ENCODE results near the gene CRY2.
A peak's percentile ranks its signal among the peaks of the same experiment; 100 is the strongest.

CRY2 gene

GRCh38 chr11:45917286-45917622 is 70.0 kb downstream of the CRY2 start:
- Mint-ChIP-seq H3K9me3 (no peaks in the 10 kb centered on the region), H3K27me3 (ENCODE audit: low read depth) (peaks cover 12% of the 10 kb centered on the region), H3K36me3 (ENCODE audit: low read depth) (peaks cover 8% of the 10 kb centered on the region), H3K27ac (peak overlapping the region; percentile 96), H3K4me3 (peak overlapping the region; percentile 86), H3K4me1 (ENCODE audit: low read depth) (peaks cover 13% of the 10 kb centered on the region)

DNA sequence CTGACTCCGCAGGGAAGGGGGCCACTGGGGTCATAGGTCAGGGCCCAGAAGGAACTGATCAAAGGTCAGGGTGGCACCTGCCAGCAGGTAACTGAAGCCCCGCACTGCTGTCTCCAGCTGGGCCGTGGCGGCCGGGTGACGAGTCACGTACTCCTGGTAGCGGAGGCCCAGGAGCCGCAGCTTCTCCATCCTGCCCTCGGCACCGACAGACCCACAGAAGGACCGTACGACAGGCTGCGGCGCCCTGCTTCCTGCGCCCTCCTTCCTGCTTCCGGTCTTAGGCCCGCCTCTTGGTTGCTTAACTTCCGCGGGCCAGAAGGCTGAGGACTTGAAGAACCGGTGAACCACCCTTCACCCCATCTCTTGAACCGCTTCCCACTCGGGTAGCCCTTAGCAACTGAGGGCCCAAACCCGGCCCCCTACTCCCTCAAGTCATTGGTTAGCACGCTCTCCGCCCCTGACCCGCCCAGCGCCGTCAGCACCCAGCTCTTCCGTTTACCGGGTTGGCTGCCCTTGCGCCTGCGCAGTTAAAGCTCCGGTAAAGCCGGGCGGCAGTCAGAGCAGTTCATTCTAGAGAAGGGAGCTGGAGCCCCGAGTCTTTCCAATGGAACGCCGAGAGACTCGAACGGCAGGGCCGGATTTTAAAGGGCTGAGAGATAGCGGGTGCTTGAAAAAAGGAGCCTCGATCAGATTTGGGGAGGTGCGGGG is 70.5 kb downstream of the CRY2 start, which contains the start of gene PEX16:
TSS of gene PEX16 (minus strand) at position 255 of the 708 bp plus-strand sequence. CDS start at position 189, 66 bp downstream.
- Mint-ChIP-seq H3K4me3 (peak within 1 kb of the TSS; percentile 86), H3K27ac (peak within 1 kb of the TSS; percentile 96), H3K4me1 (ENCODE audit: low read depth) (peaks cover 13% of the 10 kb centered on the region), H3K27me3 (ENCODE audit: low read depth) (peaks cover 12% of the 10 kb centered on the region), H3K9me3 (no peaks in the 10 kb centered on the region), H3K36me3 (ENCODE audit: low read depth) (peaks cover 8% of the 10 kb centered on the region)

- Mint-ChIP-seq H3K27ac (peak overlapping the region; percentile 96), H3K4me1 (ENCODE audit: low read depth) (peaks cover 16% of the 10 kb centered on the region), H3K9me3 (no peaks in the 10 kb centered on the region), H3K36me3 (ENCODE audit: low read depth) (peaks cover 8% of the 10 kb centered on the region), H3K4me3 (peak overlapping the region; percentile 86), H3K27me3 (ENCODE audit: low read depth) (peaks cover 16% of the 10 kb centered on the region)
Observed at GRCh38 chr11:45918331-45918941, 71.2 kb downstream of the CRY2 start.

DNA sequence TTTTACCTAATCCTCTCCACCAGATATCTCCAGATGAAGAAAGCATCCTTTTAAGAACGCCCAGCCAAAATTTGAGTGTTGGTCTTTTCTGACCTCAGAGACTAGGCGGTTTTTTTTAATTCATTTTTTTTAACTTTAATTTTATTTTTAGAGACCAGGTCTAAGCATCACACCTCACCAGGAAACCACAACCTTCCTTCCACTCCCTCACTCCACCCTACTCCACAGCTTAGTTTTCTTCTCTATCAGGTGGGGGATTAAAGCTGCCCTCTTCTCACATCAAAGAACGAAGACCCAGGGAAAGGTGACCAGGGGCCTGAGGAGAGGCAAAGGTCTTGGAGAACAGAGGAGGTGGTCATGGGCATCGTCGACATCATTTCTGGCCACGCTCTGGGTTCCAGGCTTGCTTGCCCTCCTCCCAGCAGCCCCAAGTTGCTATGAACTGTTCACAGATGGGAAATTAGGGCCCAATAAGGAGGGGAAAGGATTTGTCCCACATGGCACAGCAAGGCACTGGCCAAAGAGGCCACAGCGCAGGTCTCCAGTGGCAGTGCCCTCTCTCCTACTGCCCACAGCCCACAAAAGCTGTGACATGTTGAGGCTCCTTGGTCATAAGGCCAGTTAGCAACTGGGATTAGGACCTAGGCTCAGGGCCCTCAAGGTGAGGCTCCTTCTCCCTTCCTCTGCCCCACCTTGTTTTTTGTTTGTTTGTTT is 71.8 kb downstream of the CRY2 start:
- peaks cover 21% of the 10 kb centered on the region for H3K27me3 Mint-ChIP-seq (ENCODE audit: low read depth)
- H3K9me3 Mint-ChIP-seq: no peaks in the 10 kb centered on the region
- peaks cover 16% of the 10 kb centered on the region for H3K4me1 Mint-ChIP-seq (ENCODE audit: low read depth)
- H3K4me3 Mint-ChIP-seq: peak overlapping the region; percentile 86
- peak overlapping the region; percentile 96 for H3K27ac Mint-ChIP-seq
- H3K36me3 Mint-ChIP-seq (ENCODE audit: low read depth): peaks cover 8% of the 10 kb centered on the region

- Mint-ChIP-seq H3K27ac (no peak overlapping the region), H3K4me1 (ENCODE audit: low read depth) (peaks cover 17% of the 10 kb centered on the region), H3K27me3 (ENCODE audit: low read depth) (peaks cover 29% of the 10 kb centered on the region), H3K36me3 (ENCODE audit: low read depth) (peaks cover 7% of the 10 kb centered on the region), H3K9me3 (no peaks in the 10 kb centered on the region), H3K4me3 (peak overlapping the region; percentile 86)
Observed at GRCh38 chr11:45919806-45920530, 72.7 kb downstream of the CRY2 start.

GRCh38 chr11:45920531-45921477 is 73.5 kb downstream of the CRY2 start:
- Mint-ChIP-seq H3K36me3 (ENCODE audit: low read depth) (peaks cover 7% of the 10 kb centered on the region), H3K4me3 (peak overlapping the region; percentile 58), H3K9me3 (no peaks in the 10 kb centered on the region), H3K4me1 (ENCODE audit: low read depth) (peaks cover 17% of the 10 kb centered on the region), H3K27me3 (ENCODE audit: low read depth) (peaks cover 31% of the 10 kb centered on the region), H3K27ac (no peak overlapping the region)

DNA sequence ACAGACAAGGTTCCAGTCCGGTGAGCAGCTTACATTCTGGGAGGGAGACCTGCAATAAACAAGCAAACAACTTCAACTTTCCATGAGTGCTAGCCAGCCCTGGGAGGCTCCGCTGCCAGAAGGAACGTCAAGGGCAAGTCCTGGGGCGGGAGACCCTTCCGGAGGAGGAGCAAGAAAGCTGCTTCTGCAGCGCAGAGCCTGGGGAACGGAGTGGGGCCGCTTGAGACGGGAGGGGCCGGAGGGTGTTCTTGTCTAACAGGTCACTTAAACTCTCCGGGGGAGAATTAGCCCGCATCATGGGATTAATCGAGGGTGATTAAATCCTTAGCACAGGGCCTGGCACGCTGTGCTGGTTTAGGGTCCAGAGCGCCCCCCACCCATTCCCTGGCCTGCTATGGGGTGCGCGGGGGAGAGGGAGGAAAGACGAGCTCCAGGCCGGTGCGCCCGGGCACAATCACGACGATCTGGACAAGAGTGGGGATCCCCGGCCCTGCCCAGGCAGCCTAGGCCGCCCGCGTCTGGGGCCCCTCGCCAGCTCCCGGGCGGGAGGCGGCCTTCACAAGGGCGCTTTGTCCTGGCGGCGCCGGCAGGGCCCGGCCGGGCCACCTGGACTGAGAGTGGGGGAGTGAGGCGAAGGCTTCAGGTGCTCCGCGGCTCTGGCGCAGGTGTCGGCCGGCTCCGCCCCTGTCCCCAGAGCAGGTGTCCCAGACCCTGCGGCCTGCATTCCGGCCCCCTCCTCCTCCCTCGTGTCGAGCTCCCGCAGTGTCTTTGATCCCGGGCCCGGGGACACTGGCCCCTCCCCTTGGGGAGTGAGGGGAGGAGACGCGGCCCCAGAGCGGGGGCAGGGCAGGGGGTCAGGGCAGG is 74.5 kb downstream of the CRY2 start:
- H3K9me3 Mint-ChIP-seq: no peaks in the 10 kb centered on the region
- H3K27me3 Mint-ChIP-seq (ENCODE audit: low read depth): peaks cover 31% of the 10 kb centered on the region
- peak overlapping the region; percentile 58 for H3K4me3 Mint-ChIP-seq
- peaks cover 9% of the 10 kb centered on the region for H3K4me1 Mint-ChIP-seq (ENCODE audit: low read depth)
- peaks cover 3% of the 10 kb centered on the region for H3K36me3 Mint-ChIP-seq (ENCODE audit: low read depth)
- no peak overlapping the region for H3K27ac Mint-ChIP-seq

- Mint-ChIP-seq H3K27ac (no peak within 1 kb of the TSS), H3K36me3 (ENCODE audit: low read depth) (peaks cover 3% of the 10 kb centered on the region), H3K27me3 (ENCODE audit: low read depth) (peaks cover 31% of the 10 kb centered on the region), H3K4me1 (ENCODE audit: low read depth) (peaks cover 7% of the 10 kb centered on the region), H3K9me3 (no peaks in the 10 kb centered on the region), H3K4me3 (peak within 1 kb of the TSS; percentile 58)
Observed at GRCh38 chr11:45922425-45923082, 75.3 kb downstream of the CRY2 start, which contains the start of gene LARGE2. Gene LARGE2 (plus strand): TSS chr11:45922656. CDS start chr11:45922883, 227 bp downstream.

- H3K27me3 Mint-ChIP-seq (ENCODE audit: low read depth): peaks cover 31% of the 10 kb centered on the region
- H3K27ac Mint-ChIP-seq: peak overlapping the region; percentile 11
- H3K36me3 Mint-ChIP-seq (ENCODE audit: low read depth): peaks cover 3% of the 10 kb centered on the region
- H3K4me1 Mint-ChIP-seq (ENCODE audit: low read depth): peaks cover 6% of the 10 kb centered on the region
- H3K9me3 Mint-ChIP-seq: no peaks in the 10 kb centered on the region
- H3K4me3 Mint-ChIP-seq: peak overlapping the region; percentile 42
Observed at GRCh38 chr11:45924036-45924915, 77.0 kb downstream of the CRY2 start.

GRCh38 chr11:45924927-45925326 is 77.7 kb downstream of the CRY2 start:
- Mint-ChIP-seq H3K27ac (no peak overlapping the region), H3K4me1 (ENCODE audit: low read depth) (peaks cover 9% of the 10 kb centered on the region), H3K9me3 (no peaks in the 10 kb centered on the region), H3K27me3 (ENCODE audit: low read depth) (peaks cover 31% of the 10 kb centered on the region), H3K36me3 (ENCODE audit: low read depth) (peaks cover 3% of the 10 kb centered on the region), H3K4me3 (no peak overlapping the region)

DNA sequence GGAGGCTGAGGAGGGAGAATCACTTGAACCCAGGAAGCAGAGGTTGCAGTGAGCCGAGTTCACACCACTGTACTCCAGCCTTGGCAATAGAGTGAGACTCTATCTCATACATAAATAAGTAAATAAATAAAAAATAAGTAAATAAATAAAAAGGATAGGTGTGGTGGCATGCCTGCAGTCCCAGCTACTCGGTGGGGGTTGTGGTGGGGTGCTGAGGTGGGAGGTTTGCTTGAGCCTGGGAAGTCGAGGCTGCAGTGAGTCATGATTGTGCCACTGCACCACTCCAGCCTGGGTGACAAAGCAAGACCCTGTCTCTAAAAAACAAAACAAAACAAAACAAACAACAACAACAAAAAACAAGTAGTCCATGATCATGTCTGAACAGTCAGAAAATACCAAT is 78.3 kb downstream of the CRY2 start:
- peaks cover 6% of the 10 kb centered on the region for H3K36me3 Mint-ChIP-seq (ENCODE audit: low read depth)
- H3K27me3 Mint-ChIP-seq (ENCODE audit: low read depth): peaks cover 31% of the 10 kb centered on the region
- H3K4me1 Mint-ChIP-seq (ENCODE audit: low read depth): peaks cover 16% of the 10 kb centered on the region
- no peak overlapping the region for H3K4me3 Mint-ChIP-seq
- no peak overlapping the region for H3K27ac Mint-ChIP-seq
- H3K9me3 Mint-ChIP-seq: no peaks in the 10 kb centered on the region

GRCh38 chr11:45926001-45926401 is 78.7 kb downstream of the CRY2 start:
- H3K4me1 Mint-ChIP-seq (ENCODE audit: low read depth): peaks cover 17% of the 10 kb centered on the region
- no peak overlapping the region for H3K27ac Mint-ChIP-seq
- peaks cover 27% of the 10 kb centered on the region for H3K27me3 Mint-ChIP-seq (ENCODE audit: low read depth)
- H3K36me3 Mint-ChIP-seq (ENCODE audit: low read depth): peaks cover 6% of the 10 kb centered on the region
- no peak overlapping the region for H3K4me3 Mint-ChIP-seq
- H3K9me3 Mint-ChIP-seq: no peaks in the 10 kb centered on the region

All from T-helper 1 cell treated with Interleukin-12 subunit alpha and Interleukin-12 subunit beta and Interleukin-4 antibody, amounts not matched to agents 30 μg/mL and 1 μg/mL, for 36 hours (primary cell).